Esophagus muscularis mucosa (tissue), 4 donors: ENCODE measurements around the gene RILPL1.
A peak's percentile ranks its signal among the peaks of the same experiment; 100 is the strongest.

ENCODE experiments used
- EP300 ChIP-seq: sonication (generic); formaldehyde crosslinking; IDR thresholded peaks from one replicate; pipeline ENCODE4 v1.6.1; 2017; ENCODE audit warnings: antibody characterized with exemption
- POLR2A ChIP-seq: fragments of 450-650 bp; IDR thresholded peaks from one replicate; pipeline ENCODE4 v1.6.1; 2017; ENCODE audit warnings: antibody characterized with exemption, moderate library complexity, mild to moderate bottlenecking, low read depth
- POLR2AphosphoS5 ChIP-seq, 2 donors: sonication (generic); formaldehyde crosslinking; IDR thresholded peaks; one replicate each; pipeline ENCODE4 v1.6.1; 2017; ENCODE audit warnings: antibody characterized with exemption in 2 of 2
- TF ChIP-seq, protein P1 (sequence below), 3 experiments: fragments of 200-600 bp in 2 of 3; fragments of 450-650 bp in 1 of 3; sonication (generic) in 2 of 3; IDR thresholded peaks; one replicate each; pipeline ENCODE4 v1.5.1; 2017 to 2019; ENCODE audit warnings: antibody characterized with exemption in 3 of 3, mild to moderate bottlenecking in 2 of 3, moderate library complexity in 1 of 3

DNA sequence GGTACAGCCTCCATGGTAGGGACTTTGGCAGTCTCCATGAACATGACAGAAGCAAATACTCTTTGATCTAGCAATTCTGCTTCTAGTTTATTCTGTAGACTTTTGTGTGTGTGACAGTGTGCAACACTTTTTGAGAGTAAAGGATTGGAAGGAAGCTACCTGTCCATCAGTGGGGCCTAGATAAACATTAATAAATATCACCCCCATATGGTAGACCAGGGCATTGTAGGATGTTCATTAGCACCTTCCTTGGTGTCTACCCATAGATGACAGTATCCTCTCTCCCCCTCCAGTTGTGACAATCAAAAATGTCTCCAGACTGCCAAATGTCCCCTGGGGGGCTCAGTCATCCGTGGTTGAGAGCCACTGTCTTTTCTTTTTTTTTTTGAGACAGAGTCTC, 64.7 kb downstream of the RILPL1 start:
- no peak for TF ChIP-seq POLR2AphosphoS5 (IDR thresholded peaks at IDR 0.05)
- TF ChIP-seq, protein P1, sequence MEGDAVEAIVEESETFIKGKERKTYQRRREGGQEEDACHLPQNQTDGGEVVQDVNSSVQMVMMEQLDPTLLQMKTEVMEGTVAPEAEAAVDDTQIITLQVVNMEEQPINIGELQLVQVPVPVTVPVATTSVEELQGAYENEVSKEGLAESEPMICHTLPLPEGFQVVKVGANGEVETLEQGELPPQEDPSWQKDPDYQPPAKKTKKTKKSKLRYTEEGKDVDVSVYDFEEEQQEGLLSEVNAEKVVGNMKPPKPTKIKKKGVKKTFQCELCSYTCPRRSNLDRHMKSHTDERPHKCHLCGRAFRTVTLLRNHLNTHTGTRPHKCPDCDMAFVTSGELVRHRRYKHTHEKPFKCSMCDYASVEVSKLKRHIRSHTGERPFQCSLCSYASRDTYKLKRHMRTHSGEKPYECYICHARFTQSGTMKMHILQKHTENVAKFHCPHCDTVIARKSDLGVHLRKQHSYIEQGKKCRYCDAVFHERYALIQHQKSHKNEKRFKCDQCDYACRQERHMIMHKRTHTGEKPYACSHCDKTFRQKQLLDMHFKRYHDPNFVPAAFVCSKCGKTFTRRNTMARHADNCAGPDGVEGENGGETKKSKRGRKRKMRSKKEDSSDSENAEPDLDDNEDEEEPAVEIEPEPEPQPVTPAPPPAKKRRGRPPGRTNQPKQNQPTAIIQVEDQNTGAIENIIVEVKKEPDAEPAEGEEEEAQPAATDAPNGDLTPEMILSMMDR (IDR thresholded peaks at IDR 0.05) = peak in 1 of 3 experiments; percentile 9
- TF ChIP-seq EP300 = no peak
- TF ChIP-seq POLR2A = no peak
